Stimulated activated CD4-positive, alpha-beta T cell treated with anti-CD3 and anti-CD28 coated beads, TNF-alpha, amount 100 ng/mL, for 24 hours (primary cell): Measurements from ENCODE around the gene DDX28.

Experiments
- DNase-seq, 3 experiments: peaks; one replicate each; pipeline ENCODE4 v3.0.0-alpha.2; 2020; ENCODE audit warnings: low read depth in 3 of 3

DDX28 gene

GRCh38 chr16:68022728-68023537 lies at the start of gene DDX28, which contains the start of gene DUS2:
DDX28 (minus strand) TSS chr16:68023232; CDS start chr16:68023202, 30 bp downstream.
DUS2 (plus strand) TSS chr16:68023284; CDS start chr16:68038024, 14,740 bp downstream.
- DNase-seq, result peak; percentile 88 to 94 (median 89)

GRCh38 chr16:68072038-68072695 lies 49.1 kb upstream of the DDX28 start:
- DNase-seq, result no peak

- DNase-seq, result no peak
Observed at GRCh38 chr16:68071518-68071901, 48.5 kb upstream of the DDX28 start.

- DNase-seq, result no peak
Observed at GRCh38 chr16:68070806-68071517, 47.9 kb upstream of the DDX28 start.

- no peak for DNase-seq
Observed at GRCh38 chr16:68070249-68070730, 47.3 kb upstream of the DDX28 start.

GRCh38 chr16:68069511-68070248 lies 46.6 kb upstream of the DDX28 start:
- DNase-seq, result no peak

GRCh38 chr16:68068926-68069325 lies 45.9 kb upstream of the DDX28 start:
- no peak for DNase-seq

- no peak for DNase-seq
Observed at GRCh38 chr16:68066763-68067162, 43.7 kb upstream of the DDX28 start.

- no peak for DNase-seq
Observed at GRCh38 chr16:68065716-68066305, 42.8 kb upstream of the DDX28 start.

GRCh38 chr16:68064791-68065365 lies 41.8 kb upstream of the DDX28 start:
- DNase-seq, result peak; percentile 44 to 69 (median 51)

- no peak for DNase-seq
Observed at GRCh38 chr16:68062910-68063393, 39.9 kb upstream of the DDX28 start.

GRCh38 chr16:68061396-68061795 lies 38.4 kb upstream of the DDX28 start:
- no peak for DNase-seq

GRCh38 chr16:68059804-68060203 lies 36.8 kb upstream of the DDX28 start:
- no peak for DNase-seq

- no peak for DNase-seq
Observed at GRCh38 chr16:68055395-68055794, 32.4 kb upstream of the DDX28 start.

- DNase-seq, result no peak
Observed at GRCh38 chr16:68049449-68049848, 26.4 kb upstream of the DDX28 start.

- no peak for DNase-seq
Observed at GRCh38 chr16:68047987-68048386, 25.0 kb upstream of the DDX28 start.

GRCh38 chr16:68046106-68046505 lies 23.1 kb upstream of the DDX28 start:
- no peak for DNase-seq

GRCh38 chr16:68041783-68042182 lies 18.8 kb upstream of the DDX28 start:
- DNase-seq, result no peak

GRCh38 chr16:68040506-68041288 lies 17.7 kb upstream of the DDX28 start:
- peak; percentile 78 to 88 (median 82) for DNase-seq
